SH-SY5Y (cell line): ENCODE data around the gene CFAP47.

Experiments used
- GATA2 ChIP-seq: IDR thresholded peaks from 2 replicates; pipeline ENCODE4 v1.6.1; 2011; ENCODE audit warnings: mild to moderate bottlenecking, low read depth, low read length
- GATA3 ChIP-seq: IDR thresholded peaks from 2 replicates; pipeline ENCODE4 v1.6.1; 2011; ENCODE audit warnings: low read depth, mild to moderate bottlenecking, low read length, moderate library complexity

DNA sequence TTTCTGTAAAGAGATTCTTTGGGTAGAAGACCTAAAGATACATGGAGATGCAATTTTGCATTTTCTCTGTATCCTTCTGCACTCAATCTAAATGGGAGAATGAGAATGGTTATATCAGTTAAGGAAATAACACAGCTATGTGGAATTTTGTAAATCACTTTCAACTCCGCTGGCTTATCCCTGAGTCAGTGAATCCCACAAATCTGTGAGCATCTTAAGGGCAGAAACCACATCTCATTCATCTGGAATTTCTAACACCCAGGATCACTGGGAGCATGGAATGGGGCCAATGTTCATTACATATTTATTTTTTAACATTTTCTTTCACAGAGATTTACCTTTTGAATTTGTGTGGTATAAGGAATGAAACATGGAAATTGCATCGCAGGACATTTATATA, 167.8 kb downstream of the CFAP47 start:
- TF ChIP-seq GATA2 (no peak), GATA3 (no peak)
